ELR (cell line): ENCODE results near the gene CTNNAL1.
"Not testable (repeated sequence)": the region's sequence is repeated elsewhere in the genome, so short reads cannot be mapped to it uniquely, and the experiment has no call there.

Experiments
- DNase-seq: peaks from one replicate; pipeline ENCODE4 v3.0.0-alpha.2; 2015; ENCODE audit warnings: low read depth

CTNNAL1 gene

DNA sequence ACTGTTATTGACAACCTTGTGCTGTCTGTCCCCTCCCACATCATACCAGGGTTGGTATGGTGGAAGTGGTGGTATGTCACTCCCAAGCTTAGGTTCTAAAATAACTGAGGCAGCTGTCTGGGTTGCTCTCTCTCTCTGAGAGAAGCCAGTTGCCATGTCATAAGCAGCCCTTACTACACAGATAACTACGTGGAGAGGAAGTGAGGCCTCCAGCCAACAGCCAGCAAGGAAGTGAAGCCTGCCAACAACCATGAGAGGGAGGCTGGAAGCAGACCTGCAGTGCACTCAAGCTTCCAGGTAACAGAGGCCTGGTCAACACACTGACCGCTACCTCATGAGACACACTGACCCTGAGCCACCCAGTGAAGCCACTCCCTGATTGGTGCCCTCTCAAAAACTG lies 18.6 kb downstream of the CTNNAL1 start:
- peak; percentile 12 for DNase-seq

GRCh38 chr9:108991479-108991878 lies 21.8 kb downstream of the CTNNAL1 start:
- DNase-seq, result no peak

GRCh38 chr9:108983885-108984284 lies 29.4 kb downstream of the CTNNAL1 start:
- DNase-seq, result no peak

DNA sequence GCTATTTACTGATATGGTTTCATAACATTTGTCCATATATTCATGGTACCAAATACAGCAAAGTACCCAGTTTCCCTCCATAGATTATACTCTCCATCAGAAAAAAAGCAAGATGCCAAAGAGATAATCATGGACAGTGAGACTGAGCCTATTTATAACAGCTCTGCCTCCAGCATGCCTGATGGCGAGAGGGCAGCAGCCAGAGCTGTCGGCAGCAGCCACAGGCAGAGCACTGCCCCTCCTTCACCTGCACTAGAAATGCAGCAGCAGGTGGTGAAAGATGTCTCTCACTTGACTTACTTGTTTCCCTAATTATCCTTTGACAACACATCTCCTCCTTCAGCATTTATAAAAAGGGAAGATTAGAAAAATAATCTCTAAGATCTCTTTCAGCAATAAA lies 32.4 kb downstream of the CTNNAL1 start:
- DNase-seq, result no peak

DNA sequence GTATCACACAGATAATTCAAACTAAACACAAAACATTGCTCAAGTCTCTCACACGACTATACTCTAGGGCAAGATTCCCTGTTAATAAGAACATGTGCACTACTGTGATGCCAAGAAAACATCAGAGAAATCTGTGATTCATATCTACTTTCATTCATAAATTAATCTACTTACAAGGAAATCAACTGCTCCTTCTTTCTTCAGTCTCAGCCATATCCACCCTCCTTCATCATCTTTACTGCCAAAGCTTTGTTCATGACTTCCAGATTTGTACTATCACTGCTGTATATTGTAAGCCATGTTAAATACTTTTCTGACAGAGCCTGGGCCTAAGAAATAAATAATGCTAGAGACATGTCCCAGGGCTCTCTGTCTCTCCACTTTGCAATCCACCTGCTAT lies 35.1 kb downstream of the CTNNAL1 start:
- no peak for DNase-seq

DNA sequence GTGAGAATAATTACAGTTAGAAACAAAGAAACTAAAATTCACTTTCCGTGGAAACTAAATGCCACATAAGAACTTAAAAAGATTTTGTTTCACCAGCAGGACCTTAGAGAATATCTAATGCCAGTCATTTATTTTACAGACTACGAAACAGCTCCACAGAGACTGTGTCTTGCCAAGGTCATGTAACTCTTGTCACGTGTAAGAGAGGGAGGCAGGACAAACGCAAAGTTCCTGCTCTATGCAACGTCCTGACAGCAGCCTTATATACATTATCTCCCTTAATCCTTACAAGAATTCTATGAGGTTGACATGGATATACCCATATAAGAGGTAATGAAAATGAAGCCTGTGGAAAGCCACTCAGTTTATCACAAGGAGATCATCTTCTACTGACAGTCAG lies 39.4 kb downstream of the CTNNAL1 start:
- DNase-seq, result no peak

- DNase-seq, result no peak
Observed at GRCh38 chr9:108972626-108973209, 40.6 kb downstream of the CTNNAL1 start.

DNA sequence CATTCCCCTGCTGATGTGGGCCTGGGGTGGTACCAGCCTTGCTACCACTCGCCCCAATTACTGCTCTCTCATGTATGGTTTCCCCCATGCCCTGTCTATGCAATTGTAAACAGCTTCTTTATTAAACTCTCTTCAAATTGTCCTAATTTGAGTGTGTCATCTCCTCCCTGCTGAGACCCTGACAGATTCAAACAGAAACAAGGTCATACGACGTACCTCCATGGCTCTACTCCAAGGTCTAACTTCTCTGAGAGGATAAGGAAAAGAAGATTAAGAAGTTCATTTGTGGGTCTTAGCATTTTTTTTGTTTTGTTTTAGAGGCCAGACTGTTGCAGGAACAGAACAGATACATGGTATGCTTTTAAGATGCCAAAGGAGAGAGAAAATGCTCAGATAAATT lies 41.1 kb downstream of the CTNNAL1 start:
- DNase-seq, result no peak

GRCh38 chr9:108971392-108971791 lies 41.9 kb downstream of the CTNNAL1 start:
- DNase-seq, result not testable (repeated sequence)

GRCh38 chr9:108967916-108968315 lies 45.4 kb downstream of the CTNNAL1 start:
- DNase-seq, result no peak

- DNase-seq, result no peak
Observed at GRCh38 chr9:108963459-108964143, 49.7 kb downstream of the CTNNAL1 start.

DNA sequence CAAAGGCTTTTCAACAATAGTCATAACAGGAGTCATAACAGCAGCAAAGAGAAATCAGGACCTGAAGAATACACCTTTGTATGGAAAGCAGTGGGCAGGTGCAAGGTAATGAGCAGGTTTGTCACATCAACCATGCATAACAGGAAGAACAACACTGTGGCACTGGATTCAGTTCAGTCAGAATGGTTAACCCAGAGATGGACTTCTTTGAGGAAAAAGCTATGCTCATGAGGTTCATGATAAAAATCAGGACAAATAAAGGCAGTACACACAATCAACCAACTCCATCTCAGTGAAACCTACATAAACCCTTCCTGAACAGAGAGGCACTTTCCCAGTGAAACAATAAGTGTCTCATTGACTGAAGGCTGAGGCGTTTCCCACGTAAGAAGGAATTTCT lies 52.1 kb downstream of the CTNNAL1 start:
- DNase-seq, result no peak

GRCh38 chr9:108960331-108960730 lies 53.0 kb downstream of the CTNNAL1 start:
- no peak for DNase-seq

- no peak for DNase-seq
Observed at GRCh38 chr9:108956631-108957026, 56.7 kb downstream of the CTNNAL1 start.

DNA sequence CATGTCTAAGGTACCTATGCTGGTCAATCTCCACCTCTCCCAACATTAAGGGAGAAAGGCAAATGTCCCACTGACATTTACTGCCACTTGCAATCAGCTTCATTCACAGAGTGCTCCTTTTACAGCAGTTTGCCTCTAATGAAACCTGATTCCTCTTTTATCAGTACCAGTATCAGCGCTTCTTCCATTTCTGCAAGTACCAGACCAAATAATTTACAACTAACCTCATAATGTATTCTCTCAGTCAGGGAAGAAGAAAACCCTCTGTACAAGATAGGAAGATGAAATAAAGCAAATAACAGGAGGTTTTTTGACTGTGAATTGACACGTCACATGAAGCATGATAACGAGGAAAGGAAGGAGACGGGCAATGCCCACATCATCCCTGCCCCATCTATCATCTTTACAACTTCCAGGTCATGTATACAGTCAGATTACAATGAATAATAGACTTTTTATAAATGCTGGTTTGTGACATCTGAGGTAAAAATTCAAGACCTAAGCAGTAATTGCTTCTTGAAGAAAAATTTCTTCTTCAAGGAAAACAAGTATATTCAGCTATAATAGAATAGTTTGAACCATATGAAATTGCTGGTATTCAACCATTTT lies 57.2 kb downstream of the CTNNAL1 start:
- no peak for DNase-seq

- DNase-seq, result peak; percentile 66
Observed at GRCh38 chr9:108953983-108954574, 59.2 kb downstream of the CTNNAL1 start.

- peak; percentile 11 for DNase-seq
Observed at GRCh38 chr9:108951578-108951977, 61.7 kb downstream of the CTNNAL1 start.

GRCh38 chr9:108950168-108950567 lies 63.1 kb downstream of the CTNNAL1 start:
- DNase-seq, result no peak

DNA sequence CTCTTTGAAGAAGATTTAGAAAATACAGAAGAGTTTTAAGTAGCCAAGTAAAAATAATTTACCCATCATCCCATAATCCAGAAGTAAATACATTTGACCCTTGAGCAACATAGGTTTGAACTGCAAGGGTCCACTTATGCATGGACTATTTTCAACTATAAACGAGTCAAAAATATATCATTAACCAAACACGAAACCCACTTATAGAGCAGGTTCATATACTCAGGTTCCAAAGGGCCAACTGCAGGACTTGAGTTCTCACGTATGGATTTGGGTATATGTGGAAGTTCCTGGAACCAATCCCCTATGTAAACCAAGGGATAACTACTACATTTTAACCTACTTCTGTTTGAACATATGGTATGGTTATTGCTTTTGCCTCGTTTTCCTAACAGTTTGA lies 73.3 kb downstream of the CTNNAL1 start:
- DNase-seq, result no peak

DNA sequence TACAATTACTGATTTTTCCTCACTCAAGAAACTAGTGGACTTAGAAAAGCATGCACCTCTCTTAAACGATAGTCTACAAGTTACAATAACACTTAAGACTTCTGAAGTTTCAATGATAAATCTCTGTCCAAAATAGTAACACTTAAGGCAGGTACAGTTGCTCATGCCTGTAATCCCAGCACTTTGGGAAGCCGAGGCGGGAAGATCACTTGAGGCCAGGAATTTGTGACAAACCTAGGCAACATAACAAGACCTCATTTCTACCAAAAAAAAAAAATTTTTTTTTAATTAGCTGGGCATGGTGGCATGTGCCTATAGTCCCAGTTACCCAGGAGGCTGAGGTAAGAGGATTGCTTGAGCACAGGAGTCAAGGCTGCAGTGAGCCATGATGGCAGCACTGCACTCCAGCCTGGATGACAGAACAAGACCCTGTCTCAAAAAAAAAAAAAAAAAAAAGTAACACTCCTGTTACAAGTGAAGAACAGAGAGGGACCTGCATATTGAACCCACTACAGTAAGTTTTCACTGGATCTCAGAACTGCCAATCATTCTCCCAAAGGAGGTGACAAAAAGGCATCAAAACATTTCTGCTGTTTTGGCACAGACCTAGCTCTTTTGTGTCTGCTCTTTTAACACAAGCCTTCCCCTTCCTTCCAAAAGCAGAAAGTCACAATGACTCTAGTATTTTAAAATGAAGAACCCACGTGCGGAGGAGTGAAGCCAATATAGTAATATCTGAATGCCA lies 75.6 kb downstream of the CTNNAL1 start:
- DNase-seq, result no peak

DNA sequence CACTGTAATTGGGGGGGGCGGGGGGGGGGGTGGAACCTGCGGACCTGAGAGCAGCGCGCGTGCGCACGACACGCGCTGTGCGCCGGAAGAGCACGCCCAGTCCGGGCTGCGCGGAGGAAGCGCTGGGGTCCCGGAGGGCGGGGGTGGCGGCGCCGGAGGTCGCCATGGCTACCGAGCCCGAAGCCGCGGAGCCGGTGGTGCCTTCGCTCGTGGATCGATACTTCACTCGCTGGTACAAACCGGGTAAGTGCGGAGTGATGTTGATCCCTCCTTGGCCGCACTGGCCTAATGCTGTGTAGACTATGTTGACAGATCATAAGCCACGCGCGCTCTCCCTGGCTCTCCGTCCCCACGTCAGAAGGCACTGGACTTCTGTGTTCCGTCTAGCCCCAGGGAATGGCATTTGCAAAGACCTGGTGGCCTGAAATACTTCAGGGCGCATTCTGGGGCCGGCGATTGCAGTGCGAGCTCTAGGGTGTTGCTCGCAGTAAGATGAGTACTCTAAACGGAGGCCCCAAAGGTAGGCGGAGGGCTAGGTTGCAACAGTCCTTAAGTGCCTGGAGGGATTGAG lies 78.9 kb downstream of the CTNNAL1 start, which contains the start of gene ABITRAM:
ABITRAM (plus strand) TSS at position 78 of the 571 bp plus-strand sequence; CDS start at position 165, 87 bp downstream.
- DNase-seq, result peak; percentile 83

DNA sequence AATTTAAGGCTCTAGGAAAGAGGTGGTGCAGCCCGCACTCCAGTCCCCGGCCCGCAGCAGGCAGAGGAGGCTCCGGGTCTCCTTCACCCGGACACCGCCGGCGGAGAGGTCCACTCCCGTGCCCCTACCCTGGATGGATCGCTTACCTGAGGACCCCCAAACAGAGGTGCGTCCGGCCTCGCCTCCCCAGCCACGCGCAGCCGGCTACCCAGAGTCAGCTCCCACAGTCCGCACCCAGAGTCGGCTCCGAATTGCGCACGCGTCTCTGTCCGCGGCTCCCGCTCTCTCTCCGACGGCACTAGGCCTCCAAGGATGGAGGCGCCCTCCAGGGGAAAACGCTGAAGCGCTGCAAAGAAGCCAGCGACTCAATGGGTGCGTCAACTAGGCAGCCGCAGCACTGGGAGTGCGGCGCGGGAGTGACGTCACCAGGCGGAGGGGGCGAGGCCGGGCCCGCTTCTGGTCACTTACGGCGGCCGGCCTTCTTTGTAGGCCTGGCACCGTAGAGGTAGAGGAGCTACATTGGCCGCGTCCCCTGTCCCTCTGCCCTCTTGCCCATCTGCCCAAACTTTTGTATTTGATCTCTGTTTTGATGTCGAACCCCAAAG lies 79.5 kb downstream of the CTNNAL1 start, which contains the start of gene ELP1:
ELP1 (minus strand) TSS at position 407 of the 605 bp plus-strand sequence. CDS start 2,978 bp downstream, outside the sequence.
- DNase-seq, result peak; percentile 97
